GM18511 (cell line): Measurements from ENCODE around the gene PPP6R2.
A peak's percentile ranks its signal among the peaks of the same experiment; 100 is the strongest.
"Not testable (repeated sequence)": the region's sequence is repeated elsewhere in the genome, so short reads cannot be mapped to it uniquely, and the experiment has no call there.

Source experiments
- ATAC-seq: cut with Tn5 transposase; IDR thresholded peaks from one replicate; pipeline ENCODE4 v1.9.1; 2021; ENCODE audit warnings: mild to moderate bottlenecking, moderate library complexity; ENCODE audit not compliant: unreplicated experiment

The PPP6R2 gene

GRCh38 chr22:50316114-50317065 lies 26.7 kb upstream of the PPP6R2 start:
- no peak for ATAC-seq

GRCh38 chr22:50317178-50317577 lies 25.9 kb upstream of the PPP6R2 start:
- ATAC-seq: no peak

GRCh38 chr22:50317674-50318073 lies 25.5 kb upstream of the PPP6R2 start:
- ATAC-seq: no peak

GRCh38 chr22:50318356-50318697 lies 24.8 kb upstream of the PPP6R2 start:
- ATAC-seq: no peak

- no peak for ATAC-seq
These were observed 24.3 kb upstream of the PPP6R2 start for GRCh38 chr22:50318698-50319411.

GRCh38 chr22:50319503-50319951 lies 23.6 kb upstream of the PPP6R2 start:
- ATAC-seq: no peak

- ATAC-seq: no peak
These were observed 23.0 kb upstream of the PPP6R2 start for GRCh38 chr22:50320116-50320515.

GRCh38 chr22:50320671-50321325 lies 22.3 kb upstream of the PPP6R2 start:
- no peak for ATAC-seq

- not testable (repeated sequence) for ATAC-seq
These were observed 20.6 kb upstream of the PPP6R2 start for GRCh38 chr22:50322382-50323104.

- no peak for ATAC-seq
These were observed 19.2 kb upstream of the PPP6R2 start for GRCh38 chr22:50323900-50324299.

- no peak for ATAC-seq
These were observed 17.5 kb upstream of the PPP6R2 start for GRCh38 chr22:50325444-50326224.

GRCh38 chr22:50326225-50326955 lies 16.7 kb upstream of the PPP6R2 start:
- ATAC-seq: no peak

GRCh38 chr22:50326956-50327710 lies 16.0 kb upstream of the PPP6R2 start, which contains the start of gene DENND6B:
Gene DENND6B, minus strand, starts transcription at chr22:50327012. Its CDS starts 24 bp downstream, at chr22:50326988.
- peak; percentile 79 for ATAC-seq

GRCh38 chr22:50327711-50328019 lies 15.5 kb upstream of the PPP6R2 start:
- no peak for ATAC-seq

- no peak for ATAC-seq
These were observed 13.9 kb upstream of the PPP6R2 start for GRCh38 chr22:50329236-50329635.

GRCh38 chr22:50334433-50334832 lies 8.7 kb upstream of the PPP6R2 start:
- ATAC-seq: not testable (repeated sequence)

GRCh38 chr22:50337262-50338041 lies 5.7 kb upstream of the PPP6R2 start:
- ATAC-seq: no peak

- ATAC-seq: no peak
These were observed 5.0 kb upstream of the PPP6R2 start for GRCh38 chr22:50338042-50338573.
